C4-2B (cell line): Measurements from ENCODE around the gene FGF23.
A peak's percentile ranks its signal among the peaks of the same experiment; 100 is the strongest.

Experiments used
- H3K27ac ChIP-seq: fragments of 450-650 bp; 2 replicates; pipeline ENCODE4 v1.5.1; 2017
- CTCF ChIP-seq: fragments of 450-650 bp; conservative IDR thresholded peaks from 2 replicates; pipeline ENCODE4 v1.5.1; 2017; ENCODE audit warnings: mild to moderate bottlenecking
- ZFX ChIP-seq: fragments of 450-650 bp; IDR thresholded peaks from 2 replicates; pipeline ENCODE4 v1.6.1; 2017

FGF23 gene

GRCh38 chr12:4322726-4323125, 56.8 kb downstream of the FGF23 start:
- H3K27ac ChIP-seq: no peak overlapping the region
- TF ChIP-seq ZFX (no peak), CTCF (no peak)

GRCh38 chr12:4320853-4321701, 58.4 kb downstream of the FGF23 start, which contains the start of gene TIGAR:
Gene TIGAR (plus strand): TSS chr12:4321213. CDS start chr12:4321272, 59 bp downstream.
- TF ChIP-seq CTCF: no peak
- peak; percentile 18; the same call in 1 of the 2 replicates for TF ChIP-seq ZFX
- H3K27ac ChIP-seq: peak within 1 kb of the TSS; percentile 79

GRCh38 chr12:4320497-4320852, 59.0 kb downstream of the FGF23 start:
- TF ChIP-seq ZFX (0 out of 2 replicates have a peak, but pooled peaks have one; percentile 72), CTCF (no peak)
- H3K27ac ChIP-seq: peak overlapping the region; percentile 79
